LoVo (cell line): ENCODE results near the gene FUOM.
"Not testable (repeated sequence)": the region's sequence is repeated elsewhere in the genome, so short reads cannot be mapped to it uniquely, and the experiment has no call there.

Experiments
- DNase-seq: peaks from one replicate; pipeline ENCODE4 v3.0.0-alpha.2; 2016; ENCODE audit warnings: low spot score

Gene FUOM

DNA sequence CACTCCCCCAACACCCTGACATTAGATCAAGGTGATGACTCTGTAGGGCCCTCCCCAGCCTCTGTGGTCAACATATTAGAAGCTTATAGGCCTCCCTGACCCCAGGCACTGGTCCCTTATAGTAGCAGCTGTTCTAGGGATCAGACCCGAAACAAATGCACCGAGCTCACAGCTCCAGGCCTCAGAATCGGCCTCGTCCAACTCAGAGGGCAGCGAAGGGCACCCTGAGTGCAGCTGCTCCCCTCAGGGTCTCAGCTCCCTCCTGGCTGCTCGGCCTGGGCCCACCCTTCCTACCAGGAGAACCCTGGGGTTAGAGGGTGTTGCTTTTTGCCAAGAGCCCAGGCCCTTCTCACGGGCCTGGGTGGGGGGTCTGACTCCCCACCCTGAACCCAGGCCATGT is 10.3 kb upstream of the FUOM start:
- DNase-seq = no peak

DNA sequence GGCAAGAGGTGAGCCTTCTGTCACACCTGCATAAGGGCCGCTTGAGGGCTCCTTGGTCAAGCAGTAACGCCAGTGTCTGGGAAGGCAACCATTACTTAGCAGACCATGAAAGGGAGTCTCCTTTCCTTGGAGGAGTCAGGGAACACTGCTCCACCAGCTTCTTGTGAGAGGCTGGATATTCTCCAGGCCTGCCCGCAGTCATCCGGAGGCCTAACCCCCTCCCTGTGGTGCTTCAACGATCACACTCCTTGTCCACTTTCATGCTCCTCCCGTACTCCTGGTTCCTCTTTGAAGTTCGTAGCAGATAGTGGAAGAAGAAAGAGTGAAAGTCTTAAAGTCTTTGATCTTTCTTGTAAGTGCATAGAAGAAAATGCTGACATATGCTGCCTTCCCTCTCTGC is 9.6 kb upstream of the FUOM start:
- not testable (repeated sequence) for DNase-seq

DNA sequence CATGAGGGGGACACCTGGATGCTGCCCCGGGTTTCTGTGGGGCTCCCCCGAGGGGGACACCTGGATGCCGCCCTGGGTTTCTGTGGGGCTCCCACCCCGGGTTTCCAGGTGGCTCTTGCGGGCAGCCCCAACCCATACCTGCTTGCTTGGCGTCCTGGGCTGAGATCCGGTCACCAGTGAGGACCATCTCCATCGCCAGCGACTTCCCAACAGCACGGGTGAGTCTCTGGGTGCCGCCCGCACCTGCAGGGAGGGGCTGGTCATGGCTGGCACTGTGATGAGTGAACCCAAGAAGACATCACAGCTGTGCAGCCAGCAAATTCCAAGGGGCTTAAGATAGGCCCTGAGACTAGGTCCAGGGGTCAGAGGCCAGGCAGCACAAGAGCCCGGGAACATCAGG is 8.9 kb upstream of the FUOM start:
- DNase-seq = no peak

DNA sequence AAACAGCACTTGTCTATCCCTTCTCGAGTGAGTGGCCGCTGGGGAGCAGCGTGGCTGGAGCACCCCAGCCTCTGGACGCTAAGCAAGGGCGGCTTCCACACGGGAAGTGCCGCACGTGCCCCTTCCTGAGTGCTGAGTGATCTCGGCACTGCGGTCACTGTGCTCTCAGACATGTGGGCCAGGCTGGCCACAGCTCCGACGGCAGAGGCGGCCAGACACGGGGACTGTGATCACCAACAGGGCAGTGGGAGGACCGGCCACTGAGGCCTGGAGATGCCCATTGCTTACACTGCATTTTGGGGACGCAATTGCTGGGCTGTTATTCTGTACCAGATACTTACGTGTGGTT is 8.3 kb upstream of the FUOM start:
- no peak for DNase-seq

DNA sequence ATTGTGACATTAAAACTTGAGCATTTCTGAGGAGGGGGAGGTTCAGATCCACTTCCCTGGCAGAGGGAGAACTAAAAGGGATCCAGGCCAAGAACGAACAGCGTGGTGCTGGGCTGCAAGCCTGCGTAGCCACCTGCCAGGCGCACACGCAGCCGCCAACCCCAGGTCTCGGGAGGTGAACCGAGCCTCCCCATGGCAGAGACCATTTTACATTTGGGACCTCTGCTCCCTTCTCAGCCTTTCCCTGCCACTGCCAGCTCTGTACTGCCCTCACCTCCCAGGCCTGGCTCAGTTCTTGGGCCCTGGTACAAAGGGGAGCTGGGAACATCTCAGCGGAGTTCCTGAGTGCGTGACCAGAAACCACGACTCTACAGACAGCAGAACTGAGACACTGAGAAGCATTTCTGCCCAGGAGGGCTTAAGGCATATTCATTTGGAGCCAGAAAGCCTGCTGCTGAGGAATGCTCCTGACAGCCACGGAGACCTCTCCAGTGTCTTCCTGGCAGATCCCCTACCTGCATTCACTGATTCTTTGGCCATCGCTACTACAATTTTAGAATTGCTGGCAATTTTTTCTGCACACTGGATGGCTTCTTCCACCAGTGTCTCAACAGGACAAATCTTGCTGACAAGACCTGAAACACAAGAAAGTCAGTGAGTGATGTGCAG is 7.8 kb upstream of the FUOM start:
- no peak for DNase-seq

DNA sequence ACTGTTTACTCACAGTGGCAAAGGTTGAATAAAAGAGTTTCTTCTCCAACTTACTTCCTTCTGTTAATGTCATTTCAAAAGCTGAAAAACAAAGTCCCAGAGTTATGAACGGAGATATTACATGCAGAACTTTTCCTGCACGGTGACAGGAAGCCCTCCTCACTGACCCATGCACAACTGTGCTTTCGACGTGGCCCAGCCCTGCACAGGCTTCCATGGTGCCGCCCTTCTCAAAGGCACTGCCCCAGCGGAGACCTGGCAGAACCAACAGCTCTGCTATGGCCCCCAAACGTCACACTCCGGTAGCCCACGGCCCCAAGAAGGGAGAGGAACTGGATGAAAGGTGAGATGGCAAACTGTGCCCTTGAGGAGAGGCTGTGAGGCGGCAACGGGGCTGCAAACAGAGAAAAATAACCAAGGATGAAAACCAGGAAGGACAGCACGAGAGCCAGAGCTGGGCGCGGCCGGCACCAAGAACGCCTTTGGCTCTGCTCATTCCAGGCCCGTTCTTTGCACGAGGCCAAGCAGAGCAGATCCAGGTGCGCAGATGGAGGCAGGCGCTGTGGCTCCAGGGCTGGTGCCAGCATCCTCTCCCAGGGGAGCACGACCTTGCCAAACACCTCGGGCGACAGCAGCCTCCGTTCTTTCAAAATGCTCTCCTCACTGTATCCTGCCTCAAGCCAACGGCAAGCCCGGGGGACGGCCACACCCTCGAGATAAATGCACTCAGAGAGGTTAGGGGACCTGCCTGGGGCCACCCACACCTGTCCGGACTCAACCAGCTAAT is 7.0 kb upstream of the FUOM start:
- no peak for DNase-seq

DNA sequence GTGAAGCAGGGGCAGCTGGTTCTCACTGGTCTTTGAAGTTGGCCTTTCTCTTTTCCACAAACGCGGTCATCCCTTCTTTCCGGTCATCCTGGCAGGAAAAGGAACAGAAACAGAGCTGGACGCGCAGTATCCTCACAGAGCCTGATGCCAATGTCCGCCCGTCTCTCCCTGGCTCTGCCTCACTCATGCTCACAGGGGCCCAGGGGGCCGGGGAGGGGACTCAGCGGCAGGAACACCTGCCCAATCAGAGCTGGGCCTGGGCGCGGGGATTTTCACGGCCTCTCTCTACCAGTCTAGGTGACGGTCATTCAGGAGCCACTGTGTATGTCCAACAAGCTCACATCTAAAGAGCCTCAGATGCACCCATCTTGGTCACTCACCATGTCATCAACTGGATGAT is 5.0 kb upstream of the FUOM start:
- no peak for DNase-seq

DNA sequence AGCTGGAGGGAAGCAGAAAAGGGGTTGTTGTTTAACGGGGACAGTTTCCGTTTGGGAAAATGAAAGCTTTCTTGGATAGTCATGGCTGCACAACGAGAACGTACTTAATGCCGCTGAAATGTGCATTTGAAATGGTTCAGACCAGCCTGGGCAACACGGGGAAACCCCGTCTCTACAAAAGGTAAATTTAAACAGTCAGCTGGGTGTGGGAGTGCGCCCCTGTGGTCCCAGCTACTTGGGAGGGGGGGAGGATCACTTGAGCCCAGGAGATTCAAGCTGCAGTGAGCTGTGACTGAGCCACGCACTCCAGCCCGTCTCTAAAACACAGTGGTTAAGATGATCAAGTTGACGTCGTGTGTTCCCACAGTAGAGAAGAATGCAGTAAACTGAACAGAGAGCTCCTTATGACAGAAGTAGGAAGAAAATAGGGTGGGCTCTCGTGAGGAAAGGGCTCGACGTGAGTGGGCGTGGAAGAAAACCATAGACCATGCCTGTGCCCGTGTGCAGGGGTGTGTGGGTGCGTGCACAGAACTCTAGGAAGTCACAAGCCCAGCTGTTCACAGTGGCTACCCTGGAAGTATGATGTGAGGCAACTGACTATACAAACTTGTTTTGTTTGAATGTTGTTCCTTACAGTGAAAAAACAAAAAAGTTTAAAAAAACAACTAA is 4.1 kb upstream of the FUOM start:
- DNase-seq = no peak

DNA sequence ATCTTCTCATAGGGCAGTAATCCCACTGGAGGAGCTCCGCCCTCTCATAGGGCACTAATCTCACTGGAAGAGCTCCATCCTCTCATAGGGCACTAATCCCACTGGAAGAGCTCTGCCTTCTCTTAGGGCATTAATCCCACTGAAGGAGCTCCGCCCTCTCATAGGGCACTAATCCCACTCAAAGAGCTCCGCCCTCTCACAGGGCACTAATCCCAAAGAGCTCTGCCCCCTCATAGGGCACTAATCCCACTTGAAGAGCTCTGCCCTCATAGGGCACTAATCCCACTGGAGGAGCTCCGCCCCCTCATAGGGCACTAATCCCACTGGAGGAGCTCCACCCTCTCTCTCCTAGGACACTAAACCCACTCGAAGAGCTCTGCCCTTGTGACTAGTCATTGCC is 3.4 kb upstream of the FUOM start:
- no peak for DNase-seq

DNA sequence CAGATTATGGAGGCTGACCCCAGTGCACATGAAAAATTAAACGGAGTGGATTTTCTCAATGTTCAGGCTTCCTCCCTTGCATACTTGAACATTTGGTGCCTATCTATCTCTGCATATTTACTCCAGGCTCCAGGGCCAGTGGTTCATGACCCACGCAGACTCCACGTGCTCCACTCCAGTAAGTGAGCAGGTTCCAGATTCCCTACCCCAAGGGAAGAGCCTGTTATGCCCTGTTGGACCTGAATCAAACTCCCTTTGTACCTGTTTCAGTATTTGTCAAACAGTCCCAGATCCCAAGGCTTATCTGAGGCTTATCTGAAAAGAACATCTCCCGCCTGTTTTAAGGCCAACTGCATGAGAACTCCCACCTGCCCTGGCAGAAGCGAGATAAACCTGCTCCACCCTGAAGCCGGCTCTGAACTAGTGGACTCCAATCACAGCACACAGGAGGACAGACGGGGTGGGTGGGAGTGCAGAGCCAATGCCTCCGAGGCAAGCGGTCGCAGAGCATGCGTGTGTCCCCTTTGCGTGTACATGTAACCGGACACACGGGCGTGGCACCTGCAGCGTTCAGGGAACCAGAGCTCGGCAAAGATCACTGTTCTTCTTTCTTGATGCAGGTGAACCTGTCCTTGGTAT is 2.3 kb upstream of the FUOM start:
- no peak for DNase-seq

DNA sequence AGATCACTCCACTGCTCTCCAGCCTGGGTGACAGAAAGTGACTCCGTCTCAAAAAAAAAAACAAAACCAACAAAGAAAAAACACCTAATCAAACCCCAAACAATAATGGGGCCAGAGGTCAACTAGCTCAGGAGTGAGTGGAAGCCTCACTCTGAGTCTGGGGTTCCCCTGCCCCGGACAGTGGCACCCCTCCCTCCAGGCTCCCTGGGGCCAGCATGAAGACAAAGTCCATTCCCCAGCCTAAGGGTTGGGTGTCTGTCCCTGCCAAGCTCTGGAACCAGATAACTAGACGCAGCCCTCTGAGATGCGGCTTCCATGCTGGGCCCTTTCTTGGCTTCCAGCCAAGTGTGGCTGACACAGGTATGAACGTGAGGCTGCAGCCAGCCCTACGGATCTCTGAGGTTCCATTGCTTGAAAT is 1.7 kb upstream of the FUOM start:
- peak; percentile 70 for DNase-seq

DNA sequence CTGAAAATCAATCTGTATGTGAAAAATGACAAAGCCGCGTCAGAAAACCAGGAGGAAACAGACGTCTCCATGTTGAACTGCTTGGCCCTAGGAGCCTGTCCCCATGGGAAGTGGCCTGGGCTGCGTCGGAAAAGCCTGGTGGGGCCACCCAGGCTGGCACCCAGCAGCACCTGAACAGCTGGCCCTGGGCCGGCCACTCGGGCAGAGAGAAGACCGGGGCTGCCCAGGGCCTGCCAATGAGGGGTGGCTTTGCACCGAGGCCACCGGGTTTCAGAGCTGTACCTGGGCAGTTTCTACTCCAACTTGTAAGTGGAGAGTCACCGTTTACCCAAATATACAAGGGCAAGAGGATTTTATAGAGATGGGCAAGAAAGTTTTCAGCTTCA is 1.1 kb upstream of the FUOM start:
- DNase-seq = no peak

DNA sequence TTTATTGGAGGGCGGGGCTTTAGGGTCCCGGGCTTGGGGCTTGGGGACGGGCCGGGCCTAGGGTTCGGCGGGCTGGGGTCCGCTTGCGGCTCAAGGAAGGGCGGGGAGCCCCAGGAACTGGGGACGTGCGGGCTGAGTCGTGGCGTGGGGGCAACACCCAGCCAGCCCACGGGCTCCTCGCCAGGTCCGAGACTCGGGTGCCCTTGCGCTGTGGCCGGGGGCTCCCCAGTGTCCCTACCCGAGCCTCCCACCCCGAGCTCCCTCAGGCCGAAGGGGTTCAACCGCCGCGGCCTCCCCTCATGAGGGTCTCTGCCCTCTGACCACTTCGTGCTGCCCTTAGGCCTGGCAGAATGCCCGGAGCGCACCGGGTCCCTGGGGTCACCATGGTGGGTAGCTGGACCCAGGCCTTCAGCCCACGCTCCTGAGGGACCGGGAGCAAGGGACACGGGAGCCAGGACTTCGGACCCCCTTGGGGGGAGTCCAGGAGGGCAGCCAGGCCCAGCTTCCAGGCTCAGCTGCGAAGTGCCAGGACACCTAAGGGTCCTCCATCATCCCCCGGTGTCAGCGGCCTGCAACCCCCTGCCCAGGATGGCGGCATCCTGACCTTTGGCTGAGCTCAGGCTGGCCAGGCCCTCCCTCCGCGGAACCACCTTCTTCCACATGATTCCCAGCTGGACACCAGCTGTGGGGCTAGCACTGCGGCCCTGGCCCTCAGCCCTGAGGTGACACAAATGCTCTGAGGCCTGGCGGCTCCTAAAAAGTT is 524 bp upstream of the FUOM start:
- no peak for DNase-seq

DNA sequence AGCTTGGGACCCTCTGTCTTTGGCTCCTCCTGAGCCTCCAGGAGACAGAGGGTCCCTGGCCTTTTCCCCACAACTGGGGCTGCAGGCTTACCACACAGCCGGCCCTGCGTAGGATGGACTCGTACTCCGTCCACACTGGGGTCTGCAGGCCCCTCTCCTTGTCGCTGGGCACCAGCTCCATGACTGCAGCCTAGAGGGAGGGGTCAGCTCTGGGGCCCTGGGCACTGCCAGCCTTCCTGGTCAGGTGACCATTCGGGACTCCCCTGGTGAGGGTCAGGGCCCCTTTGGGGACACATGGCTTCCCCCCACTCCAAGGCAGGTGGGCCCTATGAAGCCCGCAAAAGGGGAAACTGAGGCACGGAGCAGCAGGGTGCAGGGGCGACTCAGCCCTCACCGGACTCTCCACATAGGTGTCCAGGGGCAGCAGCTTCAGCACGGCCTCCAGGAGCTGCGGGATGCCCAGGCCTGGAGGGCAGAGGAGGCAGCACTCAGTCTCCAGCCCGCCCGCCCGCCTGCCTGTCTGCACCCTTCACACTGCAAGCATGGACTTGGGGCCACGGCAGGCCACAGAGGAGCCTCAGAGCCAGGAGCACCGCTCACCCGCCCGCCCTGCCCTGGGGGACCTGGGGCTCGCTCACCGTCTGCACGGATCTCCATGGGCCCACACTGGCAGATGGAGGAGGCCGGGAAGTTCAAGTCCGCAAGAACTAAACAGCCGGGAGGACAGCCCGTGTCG is 1.1 kb downstream of the FUOM start:
- no peak for DNase-seq

DNA sequence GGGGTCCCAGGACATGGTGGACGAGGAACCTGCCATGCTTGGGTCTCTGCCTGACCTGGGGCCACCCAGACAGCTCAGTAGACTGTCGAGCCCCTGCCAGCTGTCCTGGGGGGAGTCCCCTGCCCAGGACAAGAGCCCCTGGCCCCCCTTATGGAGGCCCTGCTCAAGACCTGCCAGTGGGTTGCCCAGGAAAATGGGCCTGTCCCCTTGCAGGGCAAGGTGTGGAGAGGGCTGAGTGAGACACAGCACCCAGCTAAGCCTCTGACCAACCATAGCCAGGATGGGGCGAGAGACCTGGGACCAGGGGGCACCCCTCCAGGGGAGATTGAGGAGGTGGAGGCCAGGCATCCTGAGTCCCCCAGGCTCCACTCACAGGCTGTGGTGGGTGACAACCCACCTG is 1.8 kb downstream of the FUOM start:
- no peak for DNase-seq

DNA sequence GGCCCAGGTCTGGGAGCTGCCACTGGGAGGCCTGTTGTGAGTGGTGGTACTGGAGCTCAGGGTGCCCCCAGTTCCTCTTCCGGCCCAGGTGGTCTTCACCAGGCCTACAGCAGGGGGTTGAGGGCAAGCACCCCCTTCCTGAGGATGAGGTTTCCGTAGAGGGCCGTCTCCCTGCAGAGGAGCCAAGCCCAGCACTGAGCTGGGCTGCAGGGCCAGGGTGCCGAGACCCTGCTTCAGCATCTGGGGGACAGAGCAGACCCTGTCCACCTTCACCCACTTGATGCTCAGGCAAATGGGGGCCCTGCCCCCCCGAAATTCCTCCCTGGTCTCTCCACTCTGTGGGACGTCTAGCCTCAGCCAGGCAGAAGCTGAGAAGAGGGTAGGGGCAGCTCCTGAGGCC is 2.6 kb downstream of the FUOM start:
- DNase-seq = no peak

DNA sequence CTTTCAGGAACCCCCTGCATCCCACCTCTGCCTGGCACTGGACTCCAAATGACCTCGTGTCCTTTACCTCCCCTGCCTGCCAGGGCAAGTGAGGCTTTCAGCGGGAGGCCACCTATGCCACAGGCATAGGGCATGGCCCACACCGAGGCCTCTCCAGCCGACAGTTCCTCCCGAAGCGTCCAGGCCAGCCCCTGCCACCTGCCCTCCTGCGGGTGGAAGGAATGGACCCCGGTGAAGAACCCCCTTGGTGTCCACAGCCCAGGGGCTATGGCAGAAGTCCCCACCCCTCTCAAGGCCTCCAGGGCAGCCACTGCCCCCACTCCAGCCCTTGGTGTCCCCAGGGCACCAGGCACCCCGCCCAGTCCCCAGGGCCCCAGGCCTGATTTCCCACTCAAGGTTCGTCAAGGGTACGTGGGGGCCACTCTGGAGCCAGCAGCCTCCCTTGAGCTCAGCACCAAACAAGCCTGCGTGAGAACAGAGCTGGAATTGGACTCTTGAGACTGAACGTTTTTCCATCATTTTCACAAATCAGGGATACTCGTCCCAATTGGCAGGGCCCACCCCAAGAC is 3.1 kb downstream of the FUOM start:
- DNase-seq = no peak

DNA sequence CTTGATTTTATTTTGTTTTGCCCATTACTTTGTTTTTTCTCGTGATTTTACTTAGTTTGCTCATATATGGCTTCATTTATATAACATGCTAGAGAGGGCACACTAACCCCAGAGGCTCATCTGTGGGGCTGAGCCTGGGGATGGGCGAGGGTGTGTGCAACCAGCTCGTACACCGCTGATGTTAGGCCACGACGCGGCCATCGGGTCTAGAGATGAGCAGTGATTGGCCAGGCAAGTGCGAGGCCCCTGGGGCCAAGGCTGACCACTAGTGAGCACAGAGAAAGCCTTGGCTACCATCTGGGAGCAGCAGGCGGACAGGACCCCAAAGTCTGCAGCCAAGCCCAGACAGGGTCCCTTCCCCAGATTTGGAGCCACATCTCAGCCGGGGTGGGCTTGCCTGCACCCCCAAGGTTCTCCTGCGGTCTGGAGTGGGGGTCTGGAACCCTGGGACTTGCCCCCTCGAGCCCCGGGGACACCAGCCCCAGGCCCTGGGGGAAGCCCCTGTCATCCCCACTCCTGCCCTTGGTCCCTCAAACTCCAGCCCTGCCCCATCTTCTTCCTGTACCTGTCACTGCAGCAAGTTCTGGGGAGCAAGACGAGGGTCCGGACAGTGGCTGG is 3.7 kb downstream of the FUOM start:
- no peak for DNase-seq

DNA sequence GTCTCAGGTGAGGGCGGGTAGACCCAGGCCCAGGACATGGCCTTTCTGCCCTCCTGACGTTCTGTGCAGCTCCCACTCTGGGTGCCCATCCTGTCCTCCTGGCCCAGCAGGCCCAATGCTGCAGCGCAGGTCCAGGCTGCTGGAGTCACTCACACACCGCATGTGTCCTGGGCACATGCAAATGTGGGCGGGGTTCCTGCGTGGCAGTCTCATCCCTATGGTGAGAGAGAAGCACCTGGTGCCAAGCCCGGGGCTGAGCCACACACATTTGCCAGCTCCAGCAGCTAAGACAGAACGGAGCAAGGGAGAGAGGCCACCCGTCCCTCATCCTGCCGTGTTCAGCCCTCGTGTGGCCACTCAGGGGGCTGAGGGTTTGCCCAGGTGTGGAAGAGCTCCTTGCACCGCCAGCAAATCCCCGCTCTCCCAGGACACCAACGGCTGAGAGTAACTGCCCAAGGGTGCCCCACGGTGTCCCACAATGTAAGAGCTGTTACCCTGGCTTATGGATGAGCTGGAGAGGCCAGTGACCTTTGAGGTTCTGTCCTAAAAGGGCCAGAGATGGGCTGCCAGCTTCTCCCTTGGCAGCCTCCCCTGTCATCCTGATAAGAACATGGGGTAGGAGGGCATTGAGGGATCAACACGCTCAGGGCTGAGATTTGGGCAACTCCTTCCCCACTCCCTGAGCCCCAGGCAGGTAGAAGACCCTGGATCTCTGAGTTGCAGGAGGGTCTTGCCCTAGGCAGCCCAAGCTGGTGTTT is 4.4 kb downstream of the FUOM start:
- no peak for DNase-seq
